ENCODE measurements around the gene CD320.

Gene CD320

GRCh38 chr19:8255426-8256125 is 52.6 kb downstream of the CD320 start:
- no peak for DNase-seq (ENCODE audit: low spot score)

- no peak for DNase-seq (ENCODE audit: low spot score)
Observed at GRCh38 chr19:8254286-8255001, 53.7 kb downstream of the CD320 start.

DNA sequence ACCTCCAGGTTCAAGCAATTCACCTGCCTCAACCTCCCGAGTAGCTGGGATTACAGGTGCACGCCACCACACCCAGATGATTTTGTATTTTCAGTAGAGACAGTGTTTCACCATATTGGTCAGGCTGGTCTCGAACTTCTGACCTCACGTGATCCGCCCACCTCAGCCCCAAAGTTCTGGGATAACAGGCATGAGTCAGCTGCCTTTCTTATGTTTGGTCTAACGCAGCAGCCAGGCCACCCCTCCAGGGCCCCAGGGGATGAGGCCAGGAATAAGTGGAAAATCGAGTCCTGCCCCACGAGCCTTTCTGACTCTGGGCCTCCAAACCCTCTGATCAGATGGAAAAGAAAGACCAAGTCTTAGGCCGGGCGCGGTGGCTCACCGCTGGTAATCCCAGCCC is 54.5 kb downstream of the CD320 start:
- DNase-seq (ENCODE audit: low spot score), result no peak

- peak; percentile 75 for DNase-seq (ENCODE audit: low spot score)
Observed at GRCh38 chr19:8252922-8253589, 55.1 kb downstream of the CD320 start.

Measured in SK-N-DZ (cell line).